ENCODE measurements around the gene GPC6.

Gene GPC6

GRCh38 chr13:93368296-93368695, 141.7 kb downstream of the GPC6 start:
- no peak for DNase-seq (ENCODE audit: low read depth in 1 of 2, low spot score in 1 of 2)

GRCh38 chr13:93368718-93369117, 142.1 kb downstream of the GPC6 start:
- DNase-seq (ENCODE audit: low read depth in 1 of 2, low spot score in 1 of 2): no peak

GRCh38 chr13:93372856-93373255, 146.2 kb downstream of the GPC6 start:
- no peak for DNase-seq (ENCODE audit: low read depth in 1 of 2, low spot score in 1 of 2)

- no peak for DNase-seq (ENCODE audit: low read depth in 1 of 2, low spot score in 1 of 2)
These were observed 148.9 kb downstream of the GPC6 start for GRCh38 chr13:93375491-93375890.

- no peak for DNase-seq (ENCODE audit: low read depth in 1 of 2, low spot score in 1 of 2)
These were observed 150.6 kb downstream of the GPC6 start for GRCh38 chr13:93377196-93377595.

- DNase-seq (ENCODE audit: low read depth in 1 of 2, low spot score in 1 of 2): no peak
These were observed 151.6 kb downstream of the GPC6 start for GRCh38 chr13:93378184-93378583.

GRCh38 chr13:93386116-93386515, 159.5 kb downstream of the GPC6 start:
- no peak for DNase-seq (ENCODE audit: low read depth in 1 of 2, low spot score in 1 of 2)

GRCh38 chr13:93388701-93389100, 162.1 kb downstream of the GPC6 start:
- no peak for DNase-seq (ENCODE audit: low read depth in 1 of 2, low spot score in 1 of 2)

GRCh38 chr13:93397619-93398018, 171.0 kb downstream of the GPC6 start:
- DNase-seq (ENCODE audit: low read depth in 1 of 2, low spot score in 1 of 2): no peak

- DNase-seq (ENCODE audit: low read depth in 1 of 2, low spot score in 1 of 2): no peak
These were observed 171.8 kb downstream of the GPC6 start for GRCh38 chr13:93398167-93399035.

- DNase-seq (ENCODE audit: low read depth in 1 of 2, low spot score in 1 of 2): no peak
These were observed 172.6 kb downstream of the GPC6 start for GRCh38 chr13:93399212-93399611.

DNA sequence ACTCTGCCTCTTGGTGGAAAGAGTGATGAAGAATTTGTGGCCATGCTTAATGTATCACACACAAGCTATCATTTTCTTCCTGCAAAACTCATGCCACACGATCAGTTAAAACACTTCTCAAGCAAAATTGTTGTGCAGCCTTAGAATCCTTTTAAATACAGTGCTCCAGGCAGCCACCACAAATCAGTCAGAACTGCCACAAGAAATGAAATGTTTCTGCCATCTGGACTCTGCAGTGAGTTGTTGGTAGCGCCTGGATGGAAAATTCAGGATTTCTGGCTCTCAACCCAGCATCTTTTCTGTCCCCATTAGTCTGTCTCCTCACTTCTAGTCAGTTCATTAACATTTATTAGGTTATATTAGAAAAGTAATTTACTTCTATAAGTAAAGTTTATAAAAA, 179.5 kb downstream of the GPC6 start:
- no peak for DNase-seq (ENCODE audit: low read depth in 1 of 2, low spot score in 1 of 2)

DNA sequence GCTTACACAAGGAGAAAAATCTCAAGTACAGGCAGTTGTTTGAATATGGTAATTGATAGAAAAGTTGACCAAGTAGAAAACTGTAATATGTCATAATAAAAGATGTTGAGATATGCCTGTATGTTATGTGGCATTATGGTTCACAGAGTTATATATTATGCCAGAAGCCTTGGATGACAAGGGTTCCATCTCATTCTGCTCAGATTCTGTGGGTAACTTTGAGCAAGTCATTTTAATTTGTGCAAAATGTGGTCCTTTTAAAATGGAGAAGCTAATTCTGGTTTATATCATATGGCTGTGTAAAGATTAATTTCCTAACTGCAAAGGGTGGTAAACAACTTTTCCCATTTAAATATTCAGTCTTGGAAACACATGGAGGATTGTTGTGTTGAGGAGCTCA, 180.9 kb downstream of the GPC6 start:
- no peak for DNase-seq (ENCODE audit: low read depth in 1 of 2, low spot score in 1 of 2)

DNA sequence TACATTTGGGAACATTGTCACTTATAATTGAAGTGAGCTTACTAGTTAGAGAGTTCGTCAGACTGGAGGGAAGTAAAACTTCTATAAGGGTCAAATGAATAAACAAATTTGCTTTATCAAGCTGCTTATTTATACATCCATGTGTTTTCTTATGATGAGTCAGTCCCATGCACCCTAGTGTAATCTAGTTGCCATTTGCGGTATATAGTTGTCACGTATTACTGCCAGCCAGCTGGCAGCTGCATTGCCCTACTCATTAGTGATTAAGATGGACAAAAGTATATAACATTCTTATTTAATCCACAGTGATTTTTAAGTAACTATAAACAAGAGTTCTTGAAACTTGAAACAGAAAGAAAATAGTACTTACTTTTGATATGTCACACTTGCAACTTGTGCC, 182.4 kb downstream of the GPC6 start:
- no peak for DNase-seq (ENCODE audit: low read depth in 1 of 2, low spot score in 1 of 2)

DNA sequence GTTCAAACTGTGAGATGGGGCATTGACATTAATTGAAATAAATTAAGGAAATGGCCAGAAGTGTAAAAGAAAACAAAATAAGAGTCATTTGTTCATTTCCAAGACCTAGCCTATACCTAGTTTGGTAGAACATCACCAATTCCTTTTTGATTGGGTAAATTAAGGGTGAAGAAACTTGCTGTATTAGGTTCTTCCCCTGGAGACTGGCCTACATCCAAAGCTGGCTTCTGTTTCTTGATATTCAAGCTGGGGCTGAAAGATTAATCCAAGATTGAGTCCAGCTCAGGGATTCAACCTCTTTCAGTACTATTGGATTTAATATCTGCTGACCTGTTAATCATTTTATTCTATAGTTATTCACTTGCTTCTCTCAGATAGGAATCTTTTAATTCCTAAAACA, 183.2 kb downstream of the GPC6 start:
- no peak for DNase-seq (ENCODE audit: low read depth in 1 of 2, low spot score in 1 of 2)

GRCh38 chr13:93411186-93411680, 184.6 kb downstream of the GPC6 start:
- no peak for DNase-seq (ENCODE audit: low read depth in 1 of 2, low spot score in 1 of 2)

- DNase-seq (ENCODE audit: low read depth in 1 of 2, low spot score in 1 of 2): no peak
These were observed 186.1 kb downstream of the GPC6 start for GRCh38 chr13:93412676-93413075.

GRCh38 chr13:93413972-93414717, 187.5 kb downstream of the GPC6 start:
- no peak for DNase-seq (ENCODE audit: low read depth in 1 of 2, low spot score in 1 of 2)

DNA sequence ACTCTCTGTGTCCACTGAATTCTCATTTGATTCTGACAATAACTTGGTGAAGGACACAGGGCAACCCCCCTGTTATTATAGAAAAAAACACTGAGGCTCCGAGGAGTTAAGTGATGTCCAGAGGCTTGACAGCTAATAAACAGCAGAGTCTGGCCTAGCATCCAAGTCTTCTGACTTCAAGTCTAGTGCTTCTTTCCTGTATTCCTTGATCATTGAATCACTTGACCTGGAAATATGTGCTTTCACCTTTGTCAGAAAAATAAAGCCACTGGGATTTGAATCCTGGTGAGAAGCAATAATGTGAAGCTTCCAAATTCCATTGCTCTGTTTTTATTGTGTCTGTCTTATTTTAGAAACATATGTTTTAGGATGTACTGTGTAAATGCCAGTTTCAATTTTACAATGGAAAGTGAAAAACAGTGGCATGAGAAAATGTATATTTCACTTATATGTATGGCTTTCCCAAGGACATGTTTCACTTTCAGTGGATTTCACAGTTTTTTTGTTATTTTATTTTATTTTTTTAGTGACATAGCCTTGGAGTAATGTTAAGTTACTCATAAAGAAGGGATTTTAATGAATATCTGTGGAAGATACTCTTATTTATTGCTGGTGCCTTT, 190.2 kb downstream of the GPC6 start:
- DNase-seq (ENCODE audit: low read depth in 1 of 2, low spot score in 1 of 2): no peak

DNA sequence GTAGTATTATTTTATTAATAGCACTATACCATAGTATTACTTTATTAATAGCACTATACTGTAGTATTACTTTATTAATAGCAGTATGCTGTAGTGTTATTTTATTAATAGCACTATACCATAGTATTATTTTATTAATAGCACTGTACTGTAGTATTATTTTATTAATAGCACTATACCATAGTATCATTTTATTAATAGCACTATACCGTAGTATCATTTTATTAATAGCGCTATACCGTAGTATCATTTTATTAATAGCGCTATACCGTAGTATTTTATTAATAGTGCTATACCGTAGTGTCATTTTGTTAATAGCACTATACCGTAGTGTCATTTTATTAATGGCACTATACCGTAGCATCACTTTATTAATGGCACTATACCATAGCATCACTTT, 191.8 kb downstream of the GPC6 start:
- DNase-seq (ENCODE audit: low read depth in 1 of 2, low spot score in 1 of 2): no peak

DNA sequence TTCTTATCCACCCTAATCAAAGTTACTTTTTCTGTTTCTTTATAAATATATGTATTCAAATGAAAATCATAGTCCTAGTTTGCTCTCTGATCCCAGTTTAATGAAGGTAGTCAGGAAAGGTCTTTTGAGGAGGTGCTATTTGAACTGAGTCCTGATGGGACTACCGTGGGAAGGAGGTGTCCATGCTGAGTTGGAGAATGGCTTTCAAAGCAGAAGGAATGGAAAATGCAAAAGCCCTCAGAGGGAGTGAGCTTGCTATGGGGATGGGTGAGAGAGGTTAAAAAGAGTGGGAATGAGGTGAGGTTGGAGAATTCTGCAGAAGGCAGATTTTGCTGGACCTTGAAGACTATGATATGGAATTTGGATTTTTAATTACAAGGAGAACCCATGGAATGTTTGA, 193.6 kb downstream of the GPC6 start:
- no peak for DNase-seq (ENCODE audit: low read depth in 1 of 2, low spot score in 1 of 2)

DNA sequence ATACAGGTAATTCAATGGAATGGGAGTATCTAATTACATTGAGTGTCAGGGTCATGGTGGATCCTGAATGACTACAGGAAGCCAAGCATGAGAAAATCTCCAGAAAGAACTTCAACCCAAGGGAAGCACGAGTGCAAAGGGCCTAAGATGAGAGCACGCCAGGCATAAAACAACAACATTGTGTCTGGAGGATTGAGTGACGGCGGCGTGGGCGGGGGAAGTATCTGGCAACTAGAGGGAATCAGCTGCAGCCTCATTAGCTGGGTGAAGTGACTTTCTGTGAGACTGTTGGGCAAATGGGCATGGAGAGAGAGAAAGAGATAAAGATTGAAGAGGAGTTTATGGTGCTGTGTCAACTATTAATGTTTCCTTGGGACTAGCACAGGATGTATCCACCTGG, 194.3 kb downstream of the GPC6 start:
- no peak for DNase-seq (ENCODE audit: low read depth in 1 of 2, low spot score in 1 of 2)
